HepG2 (cell line): ENCODE measurements around the gene STYXL2. TPM values are rescaled to one million over a fixed set of nuclear protein-coding genes. Genes with fewer than 3 reads are reported as not detected.

Experiments used
- ATAC-seq: fragments of 200-7000 bp; cut with Tn5 transposase; 3 replicates; pipeline ENCODE4 v1.9.1; 2020; ENCODE audit warnings: mild to moderate bottlenecking, moderate library complexity
- BruUV-seq: library from RNA; stranded (reverse); fragments of 400-500 nt; replicated peaks from 2 replicates; lab custom pipeline; 2021; lab: Mats Ljungman, UMichigan
- CTCF ChIA-PET: fragments of 300-600 bp; formaldehyde crosslinking; extraction: SDS; loops from one replicate; lab custom pipeline; 2021; ENCODE audit warnings: low total read pairs, inconsistent platforms, low intra/inter-chr PET ratio; lab: Yijun Ruan, JAX
- POLR2A ChIA-PET: fragments of 350-600 bp; sonication (Branson Sonifier 250); formaldehyde crosslinking; loops from one replicate; lab custom pipeline; 2020; ENCODE audit warnings: antibody characterized with exemption, inconsistent platforms; lab: Yijun Ruan, JAX
- DNase-seq: peaks from one replicate; pipeline ENCODE4 v3.0.0-alpha.2; 2015; ENCODE audit warnings: low spot score
- FAIRE-seq: peaks from 3 replicates; lab custom pipeline; 2011; peaks lifted over from hg19 to GRCh38; lab: Jason Lieb, UNC
- H2AFZ ChIP-seq: one replicate; pipeline ENCODE4 v1.6.1; 2011; ENCODE audit warnings: low read length, inconsistent platforms
- H3K27ac ChIP-seq: fragments of 300-600 bp; 3 replicates; pipeline ENCODE4 v1.8.0; 2011; ENCODE audit warnings: mixed run types, mild to moderate bottlenecking, mixed read lengths, low read length, inconsistent platforms; ENCODE audit not compliant: insufficient read depth; ENCODE audit errors: extremely low read length
- H3K27me3 ChIP-seq, 2 experiments: fragments of 200-600 bp in 1 of 2; 2 replicates in 1 of 2; 3 replicates in 1 of 2; pipeline versions ENCODE4 v1.6.0 to v1.8.0; 2011; ENCODE audit warnings: low read length in 2 of 2, mild to moderate bottlenecking in 2 of 2, moderate library complexity in 2 of 2, inconsistent platforms in 1 of 2; ENCODE audit not compliant: insufficient read depth in 2 of 2, control insufficient read depth in 1 of 2
- H3K36me3 ChIP-seq, 2 experiments: fragments of 200-600 bp in 1 of 2; replicated peaks in 1 of 2; 2 replicates in 1 of 2; 3 replicates in 1 of 2; pipeline versions ENCODE4 v1.5.1 to v1.8.0; 2011; ENCODE audit warnings: low read length in 2 of 2, inconsistent platforms in 1 of 2; ENCODE audit not compliant: insufficient read depth in 2 of 2, control insufficient read depth in 1 of 2
- H3K4me1 ChIP-seq: 2 replicates; pipeline ENCODE4 v1.5.1; 2012; ENCODE audit warnings: low read length, inconsistent platforms; ENCODE audit not compliant: insufficient read depth
- H3K4me2 ChIP-seq: 2 replicates; pipeline ENCODE4 v1.6.0; 2011; ENCODE audit warnings: low read depth, low read length, inconsistent platforms
- H3K4me3 ChIP-seq, 3 experiments: fragments of 200-600 bp in 1 of 3; sonication (generic), shearing (Covaris generic) in 1 of 3; replicated peaks in 1 of 3; 2 replicates each; pipeline ENCODE4 v1.5.1; 2011 to 2016; ENCODE audit warnings: low read length in 3 of 3, inconsistent platforms in 2 of 3, low read depth in 2 of 3, mild to moderate bottlenecking in 2 of 3, control low read depth in 1 of 3, mixed read lengths in 1 of 3; ENCODE audit not compliant: insufficient read depth in 1 of 3
- H3K79me2 ChIP-seq: one replicate; pipeline ENCODE4 v1.6.1; 2011; ENCODE audit warnings: low read length, inconsistent platforms; ENCODE audit not compliant: insufficient read depth
- H3K9ac ChIP-seq: 2 replicates; pipeline ENCODE4 v1.6.0; 2011; ENCODE audit warnings: mild to moderate bottlenecking, low read depth, low read length, inconsistent platforms; ENCODE audit not compliant: insufficient read depth
- H3K9me3 ChIP-seq: 2 replicates; pipeline ENCODE4 v1.5.1; 2012; ENCODE audit warnings: mild to moderate bottlenecking, low read length
- H4K20me1 ChIP-seq: 2 replicates; pipeline ENCODE4 v1.6.0; 2011; ENCODE audit warnings: inconsistent platforms, mild to moderate bottlenecking, low read length, moderate library complexity; ENCODE audit not compliant: insufficient read depth
- CAMTA2 ChIP-seq: sonication (generic); formaldehyde crosslinking; IDR thresholded peaks from 2 replicates; pipeline ENCODE4 v1.4.0; 2020; ENCODE audit warnings: mild to moderate bottlenecking, missing genetic modification reagents, borderline replicate concordance
- FLYWCH1 ChIP-seq: sonication (generic); formaldehyde crosslinking; IDR thresholded peaks from 2 replicates; pipeline ENCODE4 v1.8.1; 2023; ENCODE audit warnings: mild to moderate bottlenecking, missing genetic modification reagents
- NONO ChIP-seq, 2 experiments: fragments of 450-650 bp in 1 of 2; sonication (generic) in 1 of 2; formaldehyde crosslinking in 1 of 2; IDR thresholded peaks in 1 of 2; conservative IDR thresholded peaks in 1 of 2; 2 replicates each; pipeline versions ENCODE4 v1.6.1 to v1.8.0; 2017 to 2022; ENCODE audit warnings: mild to moderate bottlenecking in 1 of 2, missing genetic modification reagents in 1 of 2, moderate library complexity in 1 of 2
- SYNCRIP ChIP-seq: fragments of 200-400 bp; formaldehyde crosslinking; IDR thresholded peaks from 2 replicates; pipeline ENCODE4 v1.6.1; 2018; ENCODE audit warnings: mild to moderate bottlenecking, low read depth, low read length; ENCODE audit not compliant: insufficient read depth
- ZNF503 ChIP-seq: sonication (generic); formaldehyde crosslinking; IDR thresholded peaks from 2 replicates; pipeline ENCODE4 v1.4.0; 2020; ENCODE audit warnings: missing genetic modification reagents
- ZNF687 ChIP-seq: sonication (generic); formaldehyde crosslinking; IDR thresholded peaks from 2 replicates; pipeline ENCODE4 v1.5.1; 2020; ENCODE audit warnings: mild to moderate bottlenecking, missing genetic modification reagents, moderate library complexity
- WGBS: methylation state at CpG from one replicate; pipeline ENCODE4 v1.1.6; 2017; ENCODE audit warnings: low lambda C conversion rate; 5-methylcytosine and 5-hydroxymethylcytosine counted together
- in situ Hi-C: cut with HindIII; loops from 2 replicates; pipeline ENCODE4 v1.10.0; 2017; ENCODE audit warnings: low pct_unique_long_range_greater_than_20kb; ENCODE audit not compliant: extremely low pct_ligation_motif_present
- intact Hi-C: fragments of 100-400 bp; cut with micrococcal nuclease; formaldehyde crosslinking; loops from one replicate; pipeline ENCODE4 v1.10.0; 2022; ENCODE audit not compliant: unreplicated experiment
- polyA plus RNA-seq, 8 experiments: library from polyadenylated mRNA; depleted of rRNA in 3 of 8; stranded (reverse) in 7 of 8; unstranded in 1 of 8; fragments of >200 nt; fragmentation: Illumina TruSeq in 4 of 8; extraction: Trizol in 4 of 8; gene quantifications; 2 replicates each; pipeline versions ENCODE4 v1.2.1 to v1.2.3, GENCODE V29; 2011 to 2016; ENCODE audit warnings: low read depth in 4 of 8, missing spikeins in 1 of 8, mixed read lengths in 1 of 8; ENCODE audit not compliant: insufficient read depth in 1 of 8
- total RNA-seq, 5 experiments: library from RNA; depleted of rRNA; stranded (reverse); fragments of >200 nt; fragmentation: Illumina TruSeq; extraction: Trizol; gene quantifications; 2 replicates each; pipeline ENCODE4 v1.2.3, GENCODE V29; 2016; ENCODE audit warnings: low read depth in 1 of 5

The STYXL2 gene
- total and polyA plus RNA-seq, 2 of the 13 experiments (the other 11 are each of a cell fraction or from before 2014, with no cell fraction given): not detected

DNA sequence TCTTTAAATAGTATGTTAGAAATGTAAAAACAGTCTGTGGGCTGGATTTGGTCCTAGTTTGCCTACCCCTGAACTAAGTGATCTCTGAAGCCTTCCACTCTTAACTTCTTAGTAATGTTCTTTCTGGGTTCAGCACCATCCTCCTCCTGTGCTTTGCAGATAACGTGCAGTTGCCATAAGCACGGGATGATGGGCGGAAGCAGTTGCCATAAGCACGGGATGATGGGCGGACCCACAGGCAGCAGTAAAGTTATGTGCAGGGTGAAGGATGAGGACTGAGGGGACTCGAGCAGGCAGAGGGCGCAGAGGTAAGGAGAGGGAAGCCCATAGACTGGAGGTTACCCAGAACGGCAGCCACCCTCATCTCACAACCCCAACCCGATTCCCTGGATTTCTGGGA, 29.3 kb upstream of the STYXL2 start:
- H3K9ac ChIP-seq: no peak overlapping the region
- H3K4me3 ChIP-seq: no peak overlapping the region
- H3K36me3 ChIP-seq: no peaks in the 10 kb centered on the region
- no peaks in the 10 kb centered on the region for H3K4me1 ChIP-seq
- intact Hi-C loops: loop anchor here (5.0 kb wide), 3 partner anchors 203 to 393 kb away; no protein-coding TSS in a partner anchor
- WGBS: 19% methylated on average over 8 of the region's 9 CpGs
- no peak for TF ChIP-seq FLYWCH1 (CRISPR knock-in tag)
- no peak overlapping the region for H2AFZ ChIP-seq
- no peak for ATAC-seq
- H3K27ac ChIP-seq: no peak overlapping the region
- no peak for FAIRE-seq
- ChIA-PET CTCF (no interaction called here), POLR2A (no interaction called here)
- H3K9me3 ChIP-seq: no peaks in the 10 kb centered on the region
- no peaks in the 10 kb centered on the region for H4K20me1 ChIP-seq
- in situ Hi-C loops: loop anchor here (5.0 to 10.0 kb wide), 4 partner anchors 63 to 470 kb away; no protein-coding TSS in a partner anchor
- H3K4me2 ChIP-seq: no peak overlapping the region
- no peak for DNase-seq
- H3K27me3 ChIP-seq: peaks cover 2 to 30% of the 10 kb centered on the region in 2 experiments; a peak in 3 of 5 replicates
- BruUV-seq: no TSS peak
- no peaks in the 10 kb centered on the region for H3K79me2 ChIP-seq

- intact Hi-C loops (loop anchor here (5.0 kb wide), 3 partner anchors 202 to 392 kb away; no protein-coding TSS in a partner anchor), in situ Hi-C loops (loop anchor here (5.0 to 10.0 kb wide), 4 partner anchors 62 to 469 kb away; no protein-coding TSS in a partner anchor)
- Histone ChIP-seq H3K9me3 (no peaks in the 10 kb centered on the region), H3K27ac (no peak overlapping the region), H3K79me2 (no peaks in the 10 kb centered on the region), H3K36me3 (no peaks in the 10 kb centered on the region), H2AFZ (no peak overlapping the region), H3K4me2 (no peak overlapping the region), H3K4me3 (no peak overlapping the region), H3K27me3 (peaks cover 2 to 38% of the 10 kb centered on the region in 2 experiments; a peak in 3 of 5 replicates), H3K9ac (no peak overlapping the region), H4K20me1 (no peaks in the 10 kb centered on the region), H3K4me1 (no peaks in the 10 kb centered on the region)
- ATAC-seq (no peak), FAIRE-seq (no peak), DNase-seq (no peak)
- POLR2A ChIA-PET: no interaction called here
- CTCF ChIA-PET: interaction anchor here (1.9 kb wide), 1 partner anchor 155 kb away, joined by 4 read pairs; the partner anchor contains the start of gene POU2F1
- BruUV-seq: no TSS peak
- TF ChIP-seq SYNCRIP: no peak
- no peak for TF ChIP-seq ZNF503 (CRISPR knock-in tag)
- TF ChIP-seq NONO (IDR thresholded peaks at IDR 0.05): no peak
- no peak for TF ChIP-seq NONO (CRISPR knock-in tag; conservative IDR thresholded peaks at IDR 0.05)
- TF ChIP-seq CAMTA2 (CRISPR knock-in tag): no peak
- TF ChIP-seq ZNF687: no peak
- WGBS: 32% methylated on average over 7 of the region's 8 CpGs
These were observed 28.4 kb upstream of the STYXL2 start for GRCh38 chr1:167065471-167065870.
